Measurements from ENCODE around the gene FRYL. TPM values are rescaled to one million over a fixed set of nuclear protein-coding genes. Genes with fewer than 3 reads are reported as not detected.

Gene FRYL
- total and polyA plus RNA-seq, 2 of the 13 experiments (the other 11 are each of a cell fraction or from before 2014, with no cell fraction given), result 9.7 to 19.6 TPM

DNA sequence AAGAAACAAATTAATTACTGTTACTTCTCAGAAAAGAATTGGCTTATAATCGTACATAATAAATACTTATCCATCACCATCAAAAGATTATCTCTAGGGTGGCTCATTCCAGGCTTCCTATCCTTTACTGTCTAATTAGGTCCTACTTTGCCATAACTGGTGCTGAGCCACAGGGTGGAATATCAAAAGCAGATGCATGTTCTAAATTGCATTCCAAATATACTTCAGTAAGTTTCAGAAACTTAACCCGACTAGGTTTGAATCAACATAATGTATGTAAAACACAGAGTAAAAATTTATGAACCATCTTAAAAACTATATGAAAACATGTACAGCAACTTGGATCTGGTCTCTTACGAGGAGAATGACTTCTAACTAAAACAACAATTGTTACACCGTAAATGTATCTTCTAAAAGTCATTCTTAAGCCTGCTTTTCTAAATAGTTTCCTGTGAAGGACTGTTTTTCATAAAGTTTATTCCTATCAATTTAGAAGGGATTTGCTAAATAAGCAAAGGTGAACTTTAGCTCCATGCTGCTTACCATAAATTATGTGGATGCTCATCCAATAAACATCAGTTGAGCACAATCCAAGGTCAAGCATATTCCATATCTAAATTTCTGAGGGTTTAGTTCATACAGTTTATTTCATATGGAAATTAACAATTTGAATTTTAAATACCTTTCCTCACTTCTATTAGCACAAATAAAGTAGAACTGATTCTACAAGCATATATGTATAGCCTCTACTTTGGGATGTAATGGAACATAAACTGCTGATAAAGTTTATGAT lies 276.6 kb downstream of the FRYL start:
- DNase-seq (ENCODE audit: low spot score) (no peak), ATAC-seq (no peak), FAIRE-seq (no peak)
- Histone ChIP-seq H4K20me1 (ENCODE audit: insufficient read depth, low read length) (no peaks in the 10 kb centered on the region), H3K79me2 (ENCODE audit: insufficient read depth, low read length) (no peaks in the 10 kb centered on the region), H2AFZ (ENCODE audit: low read length) (no peak overlapping the region), H3K27me3 (ENCODE audit: control insufficient read depth in 1 of 2, insufficient read depth in 2 of 2, low read length in 2 of 2) (no peaks in the 10 kb centered on the region), H3K9ac (ENCODE audit: insufficient read depth, low read depth, low read length) (no peak overlapping the region), H3K4me1 (ENCODE audit: insufficient read depth, low read length) (no peaks in the 10 kb centered on the region), H3K4me2 (ENCODE audit: low read depth, low read length) (no peak overlapping the region), H3K27ac (ENCODE audit: extremely low read length, insufficient read depth, low read length) (no peak overlapping the region), H3K9me3 (ENCODE audit: low read length) (no peaks in the 10 kb centered on the region), H3K4me3 (replicated peaks in 1 of 3; ENCODE audit: insufficient read depth in 1 of 3, low read depth in 2 of 3, low read length in 3 of 3) (no peak overlapping the region), H3K36me3 (replicated peaks in 1 of 2; ENCODE audit: control insufficient read depth in 1 of 2, insufficient read depth in 2 of 2, low read length in 2 of 2) (peaks cover 0 to 6% of the 10 kb centered on the region in 2 experiments; a peak in 1 of 5 replicates)
- TF ChIP-seq ZNF441 (CRISPR knock-in tag; IDR thresholded peaks at IDR 0.05; ENCODE audit: borderline replicate concordance), result no peak
- no peak for TF ChIP-seq ZNF10 (CRISPR knock-in tag; IDR thresholded peaks at IDR 0.05; ENCODE audit: borderline replicate concordance, low read depth)
- TF ChIP-seq ZNF713 (CRISPR knock-in tag; IDR thresholded peaks at IDR 0.05), result no peak
- TF ChIP-seq ZNF781 (CRISPR knock-in tag; IDR thresholded peaks at IDR 0.05; ENCODE audit: borderline replicate concordance, not compliant biosample characterization), result no peak
- no peak for TF ChIP-seq SIX4 (CRISPR knock-in tag; IDR thresholded peaks at IDR 0.05)
- no peak for TF ChIP-seq RBAK (CRISPR knock-in tag; IDR thresholded peaks at IDR 0.05)
- TF ChIP-seq TBX3 (IDR thresholded peaks at IDR 0.05; ENCODE audit: borderline replicate concordance), result no peak
- no peak for TF ChIP-seq THAP11 (CRISPR knock-in tag; IDR thresholded peaks at IDR 0.05)
- TF ChIP-seq SP4 (CRISPR knock-in tag; IDR thresholded peaks at IDR 0.05), result no peak
- no peak for TF ChIP-seq POLR2AphosphoS5 (IDR thresholded peaks at IDR 0.05; ENCODE audit: low read depth, low read length)
- no peak for TF ChIP-seq ZNF136 (CRISPR knock-in tag; IDR thresholded peaks at IDR 0.05; ENCODE audit: low read depth)
- TF ChIP-seq, protein P1, sequence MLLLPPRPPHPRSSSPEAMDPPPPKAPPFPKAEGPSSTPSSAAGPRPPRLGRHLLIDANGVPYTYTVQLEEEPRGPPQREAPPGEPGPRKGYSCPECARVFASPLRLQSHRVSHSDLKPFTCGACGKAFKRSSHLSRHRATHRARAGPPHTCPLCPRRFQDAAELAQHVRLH (CRISPR knock-in tag; IDR thresholded peaks at IDR 0.05; ENCODE audit: borderline replicate concordance, low read depth), result no peak
- no peak for TF ChIP-seq MIER3 (CRISPR knock-in tag; IDR thresholded peaks at IDR 0.05; ENCODE audit: borderline replicate concordance)
- no peak for TF ChIP-seq ZSCAN12 (CRISPR knock-in tag; IDR thresholded peaks at IDR 0.05)
- TF ChIP-seq ZBTB21 (CRISPR knock-in tag; IDR thresholded peaks at IDR 0.05), result no peak
- BruUV-seq (replicated peaks), result no TSS peak
- POLR2A ChIA-PET, result no interaction called here
- WGBS (ENCODE audit: low lambda C conversion rate), result 73% methylated on average over 4 of the region's 4 CpGs
- in situ Hi-C loops (cut with HindIII; ENCODE audit: extremely low pct_ligation_motif_present, low pct_unique_long_range_greater_than_20kb), result no loop called here
- CTCF ChIA-PET (ENCODE audit: low intra/inter-chr PET ratio, low total read pairs), result no interaction called here
- intact Hi-C loops (cut with micrococcal nuclease; ENCODE audit: unreplicated experiment), result no loop called here

Data from HepG2 (cell line).